WERI-Rb-1 (cell line): ENCODE measurements around the gene PKN1.

ENCODE experiments used
- DNase-seq: peaks from one replicate; pipeline ENCODE4 v3.0.0-alpha.2; 2020
- H3K27ac ChIP-seq: fragments of 250-450 bp; sonication (Bioruptor Pico); 2 replicates; pipeline ENCODE4 v1.5.1; 2020; ENCODE audit warnings: mild to moderate bottlenecking, moderate library complexity
- H3K27me3 ChIP-seq: fragments of 250-450 bp; sonication (Bioruptor Pico); 2 replicates; pipeline ENCODE4 v1.5.1; 2021; ENCODE audit warnings: mild to moderate bottlenecking, low read depth, moderate library complexity; ENCODE audit not compliant: insufficient read depth, severe bottlenecking
- H3K36me3 ChIP-seq: fragments of 250-450 bp; sonication (Bioruptor Pico); 2 replicates; pipeline ENCODE4 v1.5.1; 2020; ENCODE audit warnings: mild to moderate bottlenecking, moderate library complexity
- H3K4me3 ChIP-seq: 2 replicates; pipeline ENCODE4 v1.5.1; 2011; ENCODE audit warnings: low read depth, mild to moderate bottlenecking, control low read depth, low read length
- H3K9me3 ChIP-seq: fragments of 250-450 bp; sonication (Bioruptor Pico); 2 replicates; pipeline ENCODE4 v1.5.1; 2021; ENCODE audit warnings: mild to moderate bottlenecking, moderate library complexity; ENCODE audit not compliant: severe bottlenecking
- CTCF ChIP-seq: IDR thresholded peaks from 2 replicates; pipeline ENCODE4 v1.5.1; 2011; ENCODE audit warnings: low read depth, mild to moderate bottlenecking, control low read depth, inconsistent platforms, low read length

Gene PKN1

GRCh38 chr19:14507704-14508542 lies 74.8 kb downstream of the PKN1 start:
- Histone ChIP-seq H3K27ac (no peak overlapping the region), H3K9me3 (no peaks in the 10 kb centered on the region), H3K4me3 (no peak overlapping the region), H3K27me3 (no peaks in the 10 kb centered on the region), H3K36me3 (no peaks in the 10 kb centered on the region; the same call in 1 of the 2 replicates)
- no peak for DNase-seq
- TF ChIP-seq CTCF: no peak

GRCh38 chr19:14510311-14511228 lies 77.5 kb downstream of the PKN1 start:
- H3K9me3 ChIP-seq: no peaks in the 10 kb centered on the region
- H3K4me3 ChIP-seq: no peak overlapping the region
- H3K36me3 ChIP-seq: peaks cover 25% of the 10 kb centered on the region
- DNase-seq: no peak
- TF ChIP-seq CTCF: no peak
- H3K27ac ChIP-seq: no peak overlapping the region
- H3K27me3 ChIP-seq: no peaks in the 10 kb centered on the region

- TF ChIP-seq CTCF: no peak
- no peak overlapping the region for H3K27ac ChIP-seq
- H3K4me3 ChIP-seq: no peak overlapping the region
Observed at GRCh38 chr19:14511229-14511593, 78.1 kb downstream of the PKN1 start.

GRCh38 chr19:14512406-14512961 lies 79.4 kb downstream of the PKN1 start:
- DNase-seq: no peak
- H3K36me3 ChIP-seq: peaks cover 40% of the 10 kb centered on the region
- H3K27ac ChIP-seq: no peak overlapping the region
- H3K27me3 ChIP-seq: no peaks in the 10 kb centered on the region
- no peak for TF ChIP-seq CTCF
- no peak overlapping the region for H3K4me3 ChIP-seq
- no peaks in the 10 kb centered on the region for H3K9me3 ChIP-seq

More at GRCh38 chr19:14511229-14511593, 78.1 kb downstream of the PKN1 start:
- Histone ChIP-seq H3K27me3 (no peaks in the 10 kb centered on the region), H3K36me3 (peaks cover 31% of the 10 kb centered on the region), H3K9me3 (no peaks in the 10 kb centered on the region)
- DNase-seq: no peak

GRCh38 chr19:14514215-14514863 lies 81.2 kb downstream of the PKN1 start:
- H3K36me3 ChIP-seq: peaks cover 40% of the 10 kb centered on the region
- no peaks in the 10 kb centered on the region for H3K9me3 ChIP-seq
- no peak for TF ChIP-seq CTCF
- H3K27me3 ChIP-seq: no peaks in the 10 kb centered on the region
- DNase-seq: no peak
- H3K27ac ChIP-seq: no peak overlapping the region
- H3K4me3 ChIP-seq: no peak overlapping the region
